ENCODE data around the gene SLC14A1. TPM values are rescaled to one million over a fixed set of nuclear protein-coding genes. Genes with fewer than 3 reads are reported as not detected.

SLC14A1 gene
- total RNA-seq, 2 experiments from 2014 or later: 5.2 to 5.3 TPM

DNA sequence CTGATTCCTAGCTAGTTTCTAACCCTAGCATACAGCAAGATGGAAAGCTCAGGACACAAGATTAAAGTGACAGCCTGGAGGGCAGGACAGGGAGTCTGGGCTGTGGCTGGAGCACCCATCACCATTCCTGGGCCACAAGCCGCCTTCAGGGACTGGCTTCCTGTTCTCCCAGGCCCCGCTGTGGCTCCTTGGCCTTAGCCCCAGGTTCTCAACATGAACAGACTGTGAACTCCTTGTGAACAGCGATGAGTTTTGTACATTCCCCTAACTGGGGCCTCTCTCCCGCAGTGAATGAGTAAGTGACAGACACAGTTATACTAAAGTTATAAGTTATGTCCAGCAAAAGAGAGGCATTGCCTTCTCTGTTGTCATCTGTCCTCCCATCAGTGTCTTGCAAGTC lies 35.9 kb upstream of the SLC14A1 start:
- H3K9me3 Mint-ChIP-seq: no peaks in the 10 kb centered on the region
- Histone ChIP-seq H3K9me3 (ENCODE audit: control insufficient read depth in 1 of 2, insufficient read depth in 1 of 2, low read length in 2 of 2) (no peaks in the 10 kb centered on the region), H3K27ac (ENCODE audit: low read depth in 1 of 2, low read length in 2 of 2) (peak overlapping the region; percentile 57 to 63), H3K4me1 (ENCODE audit: insufficient read depth, low read length) (peaks cover 72% of the 10 kb centered on the region), H3K27me3 (ENCODE audit: control insufficient read depth in 1 of 2, insufficient read depth in 2 of 2, low read length in 2 of 2) (no peaks in the 10 kb centered on the region), H3K36me3 (ENCODE audit: insufficient read depth, low read length) (peaks cover 2% of the 10 kb centered on the region), H3K4me3 (ENCODE audit: low read length) (peak overlapping the region; percentile 53)
- DNase-seq (peak in 1 of 14 experiments; percentile 14), ATAC-seq (ENCODE audit: poor library complexity) (no peak)
- intact Hi-C loops (cut with DNase I, micrococcal nuclease): loop anchor here (2.0 to 10.0 kb wide), 4 partner anchors 21 to 557 kb away; no protein-coding TSS in a partner anchor
- peak overlapping the region; percentile 84 for H3K4me3 Mint-ChIP-seq
- H3K4me1 Mint-ChIP-seq (ENCODE audit: low read depth): peaks cover 72% of the 10 kb centered on the region
- H3K27ac Mint-ChIP-seq: peak overlapping the region; percentile 92
- CTCF ChIA-PET: interaction anchor here (0.7 to 1.7 kb wide), 7 partner anchors 9 to 486 kb away, joined by 3 to 9 read pairs (median 3); a partner anchor contains a TSS
- POLR2A ChIA-PET: interaction anchor here (1.0 to 4.8 kb wide), 9 partner anchors 10 to 383 kb away, joined by 3 to 73 read pairs (median 4); no protein-coding TSS in a partner anchor
- peaks cover 6% of the 10 kb centered on the region for H3K27me3 Mint-ChIP-seq
- H3K36me3 Mint-ChIP-seq (ENCODE audit: low read depth): no peaks in the 10 kb centered on the region
- TF ChIP-seq, protein P1, sequence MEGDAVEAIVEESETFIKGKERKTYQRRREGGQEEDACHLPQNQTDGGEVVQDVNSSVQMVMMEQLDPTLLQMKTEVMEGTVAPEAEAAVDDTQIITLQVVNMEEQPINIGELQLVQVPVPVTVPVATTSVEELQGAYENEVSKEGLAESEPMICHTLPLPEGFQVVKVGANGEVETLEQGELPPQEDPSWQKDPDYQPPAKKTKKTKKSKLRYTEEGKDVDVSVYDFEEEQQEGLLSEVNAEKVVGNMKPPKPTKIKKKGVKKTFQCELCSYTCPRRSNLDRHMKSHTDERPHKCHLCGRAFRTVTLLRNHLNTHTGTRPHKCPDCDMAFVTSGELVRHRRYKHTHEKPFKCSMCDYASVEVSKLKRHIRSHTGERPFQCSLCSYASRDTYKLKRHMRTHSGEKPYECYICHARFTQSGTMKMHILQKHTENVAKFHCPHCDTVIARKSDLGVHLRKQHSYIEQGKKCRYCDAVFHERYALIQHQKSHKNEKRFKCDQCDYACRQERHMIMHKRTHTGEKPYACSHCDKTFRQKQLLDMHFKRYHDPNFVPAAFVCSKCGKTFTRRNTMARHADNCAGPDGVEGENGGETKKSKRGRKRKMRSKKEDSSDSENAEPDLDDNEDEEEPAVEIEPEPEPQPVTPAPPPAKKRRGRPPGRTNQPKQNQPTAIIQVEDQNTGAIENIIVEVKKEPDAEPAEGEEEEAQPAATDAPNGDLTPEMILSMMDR (IDR thresholded peaks at IDR 0.05): no peak

DNA sequence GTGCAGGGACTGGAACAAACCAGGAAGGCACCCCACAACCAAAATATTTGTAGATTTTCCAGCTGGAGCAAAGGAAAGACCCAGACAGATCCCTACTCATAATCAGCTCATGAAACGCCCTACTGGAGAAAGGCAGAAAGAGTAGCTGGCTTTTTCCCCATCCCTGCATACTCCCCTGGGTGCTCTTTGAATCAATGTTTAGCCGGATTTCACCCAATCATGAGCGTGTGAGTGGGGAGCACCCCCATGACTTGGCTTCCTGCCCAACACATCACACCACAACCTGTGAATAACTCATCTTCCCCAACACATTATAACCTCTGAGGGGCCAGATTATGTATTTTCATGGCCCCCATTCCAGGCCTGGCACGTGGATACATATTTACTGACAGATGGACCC lies 35.1 kb upstream of the SLC14A1 start:
- peaks cover 66% of the 10 kb centered on the region for H3K4me1 Mint-ChIP-seq (ENCODE audit: low read depth)
- H3K27ac Mint-ChIP-seq: peak overlapping the region; percentile 92
- peak overlapping the region; percentile 54 for H3K4me3 Mint-ChIP-seq
- Histone ChIP-seq H3K27me3 (ENCODE audit: control insufficient read depth in 1 of 2, insufficient read depth in 2 of 2, low read length in 2 of 2) (no peaks in the 10 kb centered on the region), H3K4me3 (ENCODE audit: low read length) (peak overlapping the region; percentile 53), H3K27ac (ENCODE audit: low read depth in 1 of 2, low read length in 2 of 2) (no peak overlapping the region), H3K4me1 (ENCODE audit: insufficient read depth, low read length) (peaks cover 69% of the 10 kb centered on the region), H3K36me3 (ENCODE audit: insufficient read depth, low read length) (peaks cover 2% of the 10 kb centered on the region), H3K9me3 (ENCODE audit: control insufficient read depth in 1 of 2, insufficient read depth in 1 of 2, low read length in 2 of 2) (no peaks in the 10 kb centered on the region)
- no peaks in the 10 kb centered on the region for H3K36me3 Mint-ChIP-seq (ENCODE audit: low read depth)
- intact Hi-C loops (cut with DNase I, micrococcal nuclease): loop anchor here (2.0 to 10.0 kb wide), 4 partner anchors 22 to 556 kb away; no protein-coding TSS in a partner anchor
- ATAC-seq (ENCODE audit: poor library complexity) (no peak), DNase-seq (peak in 13 of 14 experiments; percentile 28 to 86 (median 66))
- CTCF ChIA-PET: interaction anchor here (1.0 to 1.6 kb wide), 3 partner anchors 19 to 34 kb away, joined by 3 read pairs; no protein-coding TSS in a partner anchor
- H3K27me3 Mint-ChIP-seq: peaks cover 8% of the 10 kb centered on the region
- H3K9me3 Mint-ChIP-seq: peaks cover 2% of the 10 kb centered on the region
- POLR2A ChIA-PET: interaction anchor here (2.9 to 4.8 kb wide), 3 partner anchors 19 to 86 kb away, joined by 12 to 73 read pairs (median 13); no protein-coding TSS in a partner anchor
- TF ChIP-seq, protein P1 (IDR thresholded peaks at IDR 0.05): no peak

DNA sequence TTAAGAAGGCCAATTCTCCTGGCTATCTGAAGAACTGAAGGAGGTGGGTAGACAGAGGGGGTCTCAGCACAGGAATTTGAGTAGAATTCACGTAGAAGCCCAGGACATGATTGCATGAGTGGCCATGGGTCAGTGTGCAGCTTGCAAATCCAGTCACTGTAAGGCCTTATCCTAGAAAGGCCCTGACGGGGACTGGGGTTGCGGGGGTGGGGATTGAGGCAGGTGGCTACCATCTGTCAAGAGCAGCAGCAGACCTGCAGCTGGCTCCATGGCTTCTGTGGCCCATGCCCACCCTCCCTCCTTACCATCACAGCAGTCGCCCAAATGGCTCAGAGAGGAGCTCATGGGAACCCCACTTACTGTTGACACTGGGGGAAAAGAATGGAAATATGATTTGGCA lies 34.6 kb upstream of the SLC14A1 start:
- H3K27me3 Mint-ChIP-seq: peaks cover 10% of the 10 kb centered on the region

More for the DNA sequence above, 34.6 kb upstream of the SLC14A1 start:
- Mint-ChIP-seq H3K27ac (peak overlapping the region; percentile 92), H3K36me3 (ENCODE audit: low read depth) (no peaks in the 10 kb centered on the region), H3K4me1 (ENCODE audit: low read depth) (peaks cover 63% of the 10 kb centered on the region), H3K4me3 (no peak overlapping the region), H3K9me3 (peaks cover 3% of the 10 kb centered on the region)
- Histone ChIP-seq H3K4me3 (ENCODE audit: low read length) (no peak overlapping the region), H3K4me1 (ENCODE audit: insufficient read depth, low read length) (peaks cover 63% of the 10 kb centered on the region), H3K27ac (ENCODE audit: low read depth in 1 of 2, low read length in 2 of 2) (no peak overlapping the region), H3K9me3 (ENCODE audit: control insufficient read depth in 1 of 2, insufficient read depth in 1 of 2, low read length in 2 of 2) (no peaks in the 10 kb centered on the region), H3K36me3 (ENCODE audit: insufficient read depth, low read length) (peaks cover 2% of the 10 kb centered on the region), H3K27me3 (ENCODE audit: control insufficient read depth in 1 of 2, insufficient read depth in 2 of 2, low read length in 2 of 2) (no peaks in the 10 kb centered on the region)
- ChIA-PET CTCF (interaction anchor here (1.2 to 1.6 kb wide), 2 partner anchors 19 to 23 kb away, joined by 3 read pairs; no protein-coding TSS in a partner anchor), POLR2A (interaction anchor here (2.9 to 4.8 kb wide), 3 partner anchors 19 to 86 kb away, joined by 12 to 73 read pairs (median 13); no protein-coding TSS in a partner anchor)
- TF ChIP-seq, protein P1 (IDR thresholded peaks at IDR 0.05): no peak
- no peak for ATAC-seq (ENCODE audit: poor library complexity)
- intact Hi-C loops (cut with DNase I, micrococcal nuclease): loop anchor here (2.0 to 10.0 kb wide), 4 partner anchors 23 to 555 kb away; no protein-coding TSS in a partner anchor
- no peak for DNase-seq
